GM12865 (cell line): Measurements from ENCODE around the gene MAP7D2.

Experiments
- DNase-seq: peaks from one replicate; pipeline ENCODE4 v3.0.0; 2010; ENCODE audit warnings: low read depth
- H3K4me3 ChIP-seq: 2 replicates; pipeline ENCODE4 v1.5.1; 2011; ENCODE audit warnings: mild to moderate bottlenecking, low read depth, low read length, control low read depth
- CTCF ChIP-seq: IDR thresholded peaks from 2 replicates; pipeline ENCODE4 v1.5.1; 2011; ENCODE audit warnings: low read length, control low read depth, low read depth, inconsistent platforms; ENCODE audit not compliant: insufficient read depth; ENCODE audit errors: missing control alignments

The MAP7D2 gene

DNA sequence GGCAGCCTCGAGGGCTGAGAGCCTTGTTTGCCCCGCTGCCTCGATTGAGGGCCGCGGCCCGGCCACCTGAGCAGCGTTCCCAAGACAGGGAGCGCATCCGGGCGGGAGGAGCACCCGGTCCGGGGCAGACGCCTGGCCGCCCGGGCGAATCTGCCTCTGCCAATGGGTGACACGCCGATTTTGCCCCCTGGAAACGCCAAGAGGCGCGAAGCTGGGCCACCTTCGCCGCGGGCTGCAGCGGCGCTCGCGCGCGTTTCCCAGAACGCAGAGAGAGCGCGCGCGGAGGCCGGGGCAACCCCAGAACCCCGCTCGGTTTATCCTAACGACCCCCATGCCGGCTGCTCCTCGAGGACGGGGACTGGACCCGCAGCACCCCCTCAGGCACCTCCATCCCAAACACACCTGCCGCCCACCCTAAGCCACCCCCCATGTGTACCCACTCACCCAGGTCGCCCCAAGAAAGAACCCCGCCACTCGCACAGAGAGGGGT is 575 bp downstream of the MAP7D2 start:
- H3K4me3 ChIP-seq, result no peak overlapping the region
- TF ChIP-seq CTCF, result no peak
- DNase-seq, result no peak

- TF ChIP-seq CTCF, result no peak
- no peak overlapping the region for H3K4me3 ChIP-seq
- no peak for DNase-seq
Observed at GRCh38 chrX:20112022-20112774, 4.5 kb downstream of the MAP7D2 start.

DNA sequence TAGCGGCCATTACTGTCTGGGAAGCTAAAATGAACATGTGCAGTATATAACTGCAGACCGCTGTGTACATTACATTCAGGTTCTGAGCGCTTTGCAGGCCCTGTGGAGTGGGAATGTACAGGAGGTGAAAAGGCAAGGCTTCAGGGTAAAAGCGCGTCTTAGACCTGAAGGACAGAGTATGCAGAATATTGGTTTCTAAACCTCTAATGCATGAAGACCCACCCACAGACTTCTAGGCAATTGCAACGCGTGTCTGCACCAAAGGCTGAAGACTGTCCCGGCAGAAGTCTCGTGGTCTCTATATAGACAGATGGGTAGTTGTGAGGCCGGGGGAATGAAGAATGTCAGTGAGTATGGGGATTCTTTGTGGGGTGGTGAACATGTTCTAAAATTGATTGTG is 5.4 kb downstream of the MAP7D2 start:
- TF ChIP-seq CTCF, result no peak
- DNase-seq, result no peak
- H3K4me3 ChIP-seq, result no peak overlapping the region

DNA sequence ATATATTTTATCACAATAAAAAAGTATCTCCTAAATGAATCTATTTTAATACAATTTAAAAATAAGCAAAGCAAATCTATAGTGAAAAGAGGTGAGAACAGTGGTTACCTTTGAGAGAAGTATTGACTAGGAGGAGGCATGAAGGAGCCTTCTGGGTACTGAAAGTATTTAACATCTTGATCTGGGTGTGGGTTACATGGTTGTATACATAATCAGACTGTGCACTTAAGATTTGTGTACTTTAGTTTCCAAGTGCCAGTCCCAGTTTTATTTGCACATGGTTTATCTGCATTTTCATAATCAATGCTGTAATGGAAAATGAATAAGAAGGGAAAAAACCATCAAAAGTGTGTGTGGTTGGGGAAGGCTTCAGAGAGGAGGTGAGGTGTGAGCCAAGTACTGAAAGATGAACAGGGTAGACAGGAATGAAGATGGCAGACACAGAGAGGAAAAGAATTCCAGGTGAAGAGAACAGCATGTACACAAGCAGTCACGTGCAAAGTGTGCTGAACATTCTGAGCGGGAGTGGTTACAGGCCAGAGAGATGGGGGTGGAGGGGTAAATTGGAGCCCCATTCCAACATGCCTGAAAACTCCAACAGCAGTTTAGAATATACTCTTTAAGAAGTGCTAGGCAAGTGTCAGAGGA is 14.6 kb downstream of the MAP7D2 start:
- no peak for TF ChIP-seq CTCF
- no peak for DNase-seq
- H3K4me3 ChIP-seq, result no peak overlapping the region

- no peak for DNase-seq
- H3K4me3 ChIP-seq, result no peak overlapping the region
- TF ChIP-seq CTCF, result no peak
Observed at GRCh38 chrX:20091499-20091898, 25.2 kb downstream of the MAP7D2 start.

GRCh38 chrX:20089845-20090244 is 26.9 kb downstream of the MAP7D2 start:
- no peak for DNase-seq
- TF ChIP-seq CTCF, result no peak
- no peak overlapping the region for H3K4me3 ChIP-seq
